ENCODE measurements around the gene DDX27. TPM values are rescaled to one million over a fixed set of nuclear protein-coding genes. Genes with fewer than 3 reads are reported as not detected.
A peak's percentile ranks its signal among the peaks of the same experiment; 100 is the strongest.

The DDX27 gene
- total and polyA plus RNA-seq, 2 of the 13 experiments (the other 11 are each of a cell fraction or from before 2014, with no cell fraction given), result 42.6 to 72.8 TPM

- no peak; the same call in 1 of the 2 replicates for TF ChIP-seq ZBTB33 (CRISPR knock-in tag; IDR thresholded peaks at IDR 0.05)
- no peak; the same call in 1 of the 2 replicates for TF ChIP-seq KAT8 (CRISPR knock-in tag; IDR thresholded peaks at IDR 0.05)
- no peak for TF ChIP-seq ZNF256 (CRISPR knock-in tag; conservative IDR thresholded peaks at IDR 0.05)
- no peak for TF ChIP-seq CAMTA2 (CRISPR knock-in tag; IDR thresholded peaks at IDR 0.05; ENCODE audit: borderline replicate concordance)
- no peak; the same call in 1 of the 2 replicates for TF ChIP-seq GATAD2A (CRISPR knock-in tag; IDR thresholded peaks at IDR 0.05)
- TF ChIP-seq ZNF446 (CRISPR knock-in tag; IDR thresholded peaks at IDR 0.05), result no peak
- no peak for TF ChIP-seq ZSCAN30 (CRISPR knock-in tag; IDR thresholded peaks at IDR 0.05)
- no peak for TF ChIP-seq ZNF577 (CRISPR knock-in tag; IDR thresholded peaks at IDR 0.05; ENCODE audit: borderline replicate concordance, low read depth)
- 0 out of 2 replicates have a peak, but pooled peaks have one; percentile 43 for TF ChIP-seq PRDM10 (CRISPR knock-in tag; IDR thresholded peaks at IDR 0.05; ENCODE audit: low read depth)
- TF ChIP-seq RFXAP (CRISPR knock-in tag; IDR thresholded peaks at IDR 0.05; ENCODE audit: borderline replicate concordance), result 0 out of 2 replicates have a peak, but pooled peaks have one; percentile 8
- no peak for TF ChIP-seq KMT2B (CRISPR knock-in tag; IDR thresholded peaks at IDR 0.05)
- no peak for TF ChIP-seq ZNF772 (CRISPR knock-in tag; IDR thresholded peaks at IDR 0.05)
- TF ChIP-seq JUND (CRISPR knock-in tag; IDR thresholded peaks at IDR 0.05), result 0 out of 2 replicates have a peak, but pooled peaks have one; percentile 41
- 0 out of 2 replicates have a peak, but pooled peaks have one; percentile 35 for TF ChIP-seq ZKSCAN5 (CRISPR knock-in tag; IDR thresholded peaks at IDR 0.05)
- TF ChIP-seq SMAD1 (CRISPR knock-in tag; IDR thresholded peaks at IDR 0.05; ENCODE audit: borderline replicate concordance, low read depth), result no peak
- peak; percentile 36; the same call in 1 of the 2 replicates for TF ChIP-seq ZNF431 (CRISPR knock-in tag; IDR thresholded peaks at IDR 0.05; ENCODE audit: borderline replicate concordance, low read depth)
- TF ChIP-seq ATAD3A (CRISPR knock-in tag; IDR thresholded peaks at IDR 0.05), result no peak
- TF ChIP-seq TCF7 (IDR thresholded peaks at IDR 0.05; ENCODE audit: low read depth), result peak; percentile 18; the same call in 1 of the 2 replicates
- no peak; a peak in 1 of 4 replicates for TF ChIP-seq HMGXB4 (CRISPR knock-in tag; IDR thresholded peaks at IDR 0.05; ENCODE audit: borderline replicate concordance in 1 of 2, low read depth in 1 of 2)
- TF ChIP-seq ZFX (CRISPR knock-in tag; IDR thresholded peaks at IDR 0.05; ENCODE audit: low read depth), result peak; percentile 23; the same call in 1 of the 2 replicates
- TF ChIP-seq MXD3 (CRISPR knock-in tag; IDR thresholded peaks at IDR 0.05), result no peak
These were observed 62.1 kb downstream of the DDX27 start (continued) for GRCh38 chr20:49281059-49281912.
